UCSD-AML1 (cell line): Measurements from ENCODE around the gene EBI3.
"Not testable (repeated sequence)": the region's sequence is repeated elsewhere in the genome, so short reads cannot be mapped to it uniquely, and the experiment has no call there.

Experiments used
- DNase-seq: peaks from one replicate; lab custom pipeline; 2025; ENCODE audit not compliant: unreplicated experiment; lab: John Stamatoyannopoulos, UW

Gene EBI3

DNA sequence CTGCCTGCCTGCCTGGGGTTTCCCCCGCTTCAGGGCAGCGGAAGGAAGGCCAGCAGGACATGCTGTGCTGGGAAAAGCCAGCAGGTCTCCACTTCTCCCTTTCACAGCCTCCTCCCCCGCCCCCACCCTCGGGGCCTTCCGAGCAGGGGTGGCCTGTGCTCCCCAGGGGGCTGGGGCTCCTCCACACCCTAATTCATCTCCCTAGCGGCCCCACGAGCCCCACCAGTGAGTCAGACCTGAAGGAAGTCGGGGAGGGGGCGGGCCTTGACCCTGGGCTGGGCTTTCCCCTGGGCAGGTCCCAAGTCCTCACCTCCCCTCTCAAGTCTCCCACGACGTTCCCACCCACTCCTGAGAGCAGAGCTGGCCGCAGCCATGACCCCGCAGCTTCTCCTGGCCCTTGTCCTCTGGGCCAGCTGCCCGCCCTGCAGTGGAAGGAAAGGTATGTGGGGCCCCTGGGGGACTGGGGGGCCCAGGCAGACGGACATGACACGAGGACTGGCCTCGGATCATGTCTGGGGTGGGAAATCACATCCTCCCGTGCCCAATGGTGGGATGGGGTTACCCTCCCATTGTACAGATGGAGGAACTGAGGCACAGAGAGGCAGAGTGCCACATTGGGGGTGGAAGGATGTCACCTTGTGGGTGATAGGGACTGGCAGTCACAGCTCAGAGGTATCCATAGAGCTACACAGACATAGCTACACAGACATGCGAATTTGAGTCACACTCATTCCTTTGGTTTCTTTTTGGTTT, at the start of gene EBI3:
EBI3 (plus strand) TSS at position 345 of the 753 bp plus-strand sequence; CDS start at position 373, 28 bp downstream.
- peak; percentile 62 for DNase-seq

DNA sequence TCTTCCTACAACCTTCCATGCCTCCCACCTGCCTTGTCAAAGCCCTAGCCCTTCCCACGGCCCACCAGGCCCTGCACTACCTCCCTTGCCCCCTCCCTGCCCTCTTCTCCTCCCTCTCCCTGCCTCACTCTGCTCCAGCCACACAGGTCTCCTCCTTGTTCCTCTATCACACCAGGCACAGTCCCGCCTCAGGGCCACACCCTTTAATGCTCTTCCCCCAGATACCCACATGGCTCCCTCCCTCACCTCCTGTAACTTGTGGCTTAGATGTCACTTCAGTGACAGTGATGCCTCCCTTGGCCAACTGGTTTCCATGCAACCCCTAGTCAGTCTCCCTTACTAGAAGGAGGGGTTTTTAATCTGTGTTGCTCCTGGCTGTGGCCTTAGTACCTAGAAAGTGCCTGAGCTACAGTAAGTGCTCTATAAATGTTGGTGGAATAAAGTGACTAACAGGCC, 48.2 kb upstream of the EBI3 start:
- no peak for DNase-seq

DNA sequence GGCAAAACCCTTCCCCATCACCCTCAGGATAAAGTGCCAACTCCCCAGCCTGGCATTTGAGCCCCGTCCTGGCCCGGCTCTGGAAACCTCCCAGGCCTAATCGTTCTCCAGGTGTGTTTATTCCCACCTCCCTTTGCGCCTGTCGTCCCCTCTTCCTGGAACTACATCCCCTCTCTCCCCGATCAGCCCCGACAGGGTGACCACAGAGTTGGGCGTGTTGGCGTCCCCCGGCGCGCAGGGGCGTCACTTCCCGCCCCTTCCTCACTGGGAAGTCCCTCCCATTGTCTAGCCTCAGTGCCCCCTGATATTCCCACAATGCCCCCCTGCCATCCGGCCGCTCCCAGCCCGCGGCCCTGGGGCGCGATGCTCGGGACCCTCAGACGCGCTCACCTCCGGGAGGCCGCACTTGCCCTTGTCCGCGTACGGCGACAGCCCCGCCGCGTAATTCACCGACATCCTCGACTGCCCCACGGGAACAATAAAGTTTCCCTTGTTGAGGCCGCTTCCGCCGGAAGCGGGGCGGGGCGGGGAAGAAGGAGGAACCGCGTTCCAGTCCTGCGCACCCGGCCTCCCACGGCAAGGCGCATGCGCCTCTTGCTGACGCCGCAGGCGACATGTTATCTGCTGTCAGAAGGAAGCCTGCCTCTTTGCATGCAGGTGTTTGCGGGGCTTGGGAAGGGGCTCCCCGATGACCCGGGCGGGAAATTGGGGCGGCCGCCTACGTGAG, 47.1 kb upstream of the EBI3 start, which contains the start of the genes ANKRD24 and SIRT6:
ANKRD24 (plus strand) TSS at position 606 of the 727 bp plus-strand sequence. CDS start 3,737 bp downstream, outside the sequence.
SIRT6 (minus strand) TSS at position 480 of the 727 bp plus-strand sequence; CDS start at position 456, 24 bp downstream.
- DNase-seq, result peak; percentile 96

DNA sequence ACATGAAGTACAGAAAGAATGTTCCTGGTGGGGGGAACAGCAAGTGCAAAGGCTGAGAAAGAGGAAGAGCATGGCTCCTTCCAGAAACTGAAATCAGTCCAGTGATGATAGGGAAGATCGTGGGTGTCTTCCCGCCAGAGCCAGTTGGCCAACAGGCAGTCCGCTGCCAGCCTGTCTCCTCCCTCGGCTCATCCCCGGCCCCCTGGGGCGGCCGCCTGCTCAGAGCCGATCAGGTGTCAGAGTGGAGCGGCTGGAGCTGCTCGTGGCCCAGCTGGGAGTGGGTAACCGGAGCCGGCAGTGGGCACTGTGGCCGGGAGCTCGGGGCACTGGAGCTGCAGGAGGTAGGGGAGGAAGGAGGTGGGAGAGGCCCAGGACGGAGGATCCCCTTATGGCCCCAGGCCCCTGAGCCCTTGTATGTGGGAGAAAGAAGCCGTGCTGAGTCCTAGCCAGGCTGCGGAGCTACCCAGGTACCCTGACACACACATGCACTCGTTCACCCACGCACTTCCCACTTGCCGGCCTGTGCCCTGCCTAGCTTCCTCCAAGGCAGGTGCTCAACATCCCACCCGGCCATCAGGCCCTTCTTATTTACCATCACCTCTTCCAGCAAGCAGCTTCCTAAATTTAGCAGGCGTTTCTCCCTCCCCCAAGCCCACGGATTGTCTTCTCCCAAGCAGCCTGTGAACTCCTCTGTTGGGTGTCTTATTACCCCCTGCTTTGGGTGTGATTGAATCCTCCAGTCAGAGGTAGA, 45.2 kb upstream of the EBI3 start:
- no peak for DNase-seq

DNA sequence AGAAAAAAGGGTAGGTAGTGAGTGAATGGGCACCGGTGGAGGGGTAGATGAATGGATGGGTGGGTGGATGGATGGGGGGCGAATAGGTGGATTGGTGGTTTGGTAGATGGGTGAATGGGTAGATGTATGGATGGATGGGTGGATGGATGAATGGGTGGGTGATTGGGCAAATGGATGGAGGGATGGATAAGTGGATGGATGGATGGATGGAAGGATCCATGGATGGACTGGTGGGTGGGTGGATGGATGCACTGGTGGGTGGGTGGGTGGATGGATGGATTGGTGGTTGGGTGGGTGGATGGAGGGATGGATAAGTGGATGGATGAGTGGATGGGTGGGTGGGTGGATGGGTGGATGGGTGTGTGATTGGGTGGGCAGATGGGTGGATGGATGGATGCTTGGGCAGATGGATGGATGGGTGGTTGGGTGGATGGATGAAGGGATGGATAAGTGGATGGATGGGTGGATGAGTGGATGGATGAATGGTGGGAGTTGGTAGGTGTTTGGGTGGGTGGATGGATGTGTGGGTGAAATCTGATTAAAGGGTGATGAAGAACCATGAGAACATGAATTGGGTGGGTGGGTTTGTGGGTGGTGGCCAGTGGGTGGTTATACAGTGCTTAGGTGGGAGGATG, 44.5 kb upstream of the EBI3 start:
- DNase-seq, result no peak

DNA sequence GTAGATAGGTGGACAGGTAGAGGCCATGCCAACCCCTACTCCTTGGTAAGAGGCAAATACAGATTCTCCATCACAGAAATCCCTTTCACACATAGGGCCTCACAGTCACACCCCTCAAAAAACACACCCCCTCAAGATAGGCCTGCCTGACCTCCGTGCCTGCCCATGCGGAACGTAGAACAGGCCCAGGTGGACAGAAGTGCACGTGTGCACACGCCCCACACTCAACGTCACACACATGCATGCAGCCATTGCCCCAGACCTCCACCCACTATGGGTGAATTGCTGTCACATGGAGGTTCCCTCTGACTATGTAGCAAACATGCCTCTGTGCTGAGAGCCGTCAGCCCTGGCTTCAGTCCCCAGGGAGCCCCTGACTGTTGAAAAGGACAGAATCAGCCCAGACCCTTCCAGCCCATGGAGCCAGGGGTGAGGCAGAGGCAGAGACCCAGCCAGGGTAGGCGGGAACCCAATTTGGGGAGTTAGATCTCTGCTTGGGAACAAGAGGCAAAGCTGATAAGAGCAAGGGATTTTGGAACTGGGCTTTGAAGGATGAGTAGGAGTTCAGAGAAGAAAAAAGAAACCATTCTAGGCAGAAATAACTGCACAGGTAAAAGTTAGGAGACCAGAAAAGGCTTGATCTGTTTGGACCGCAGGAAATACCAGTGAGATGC, 43.8 kb upstream of the EBI3 start:
- DNase-seq, result no peak

DNA sequence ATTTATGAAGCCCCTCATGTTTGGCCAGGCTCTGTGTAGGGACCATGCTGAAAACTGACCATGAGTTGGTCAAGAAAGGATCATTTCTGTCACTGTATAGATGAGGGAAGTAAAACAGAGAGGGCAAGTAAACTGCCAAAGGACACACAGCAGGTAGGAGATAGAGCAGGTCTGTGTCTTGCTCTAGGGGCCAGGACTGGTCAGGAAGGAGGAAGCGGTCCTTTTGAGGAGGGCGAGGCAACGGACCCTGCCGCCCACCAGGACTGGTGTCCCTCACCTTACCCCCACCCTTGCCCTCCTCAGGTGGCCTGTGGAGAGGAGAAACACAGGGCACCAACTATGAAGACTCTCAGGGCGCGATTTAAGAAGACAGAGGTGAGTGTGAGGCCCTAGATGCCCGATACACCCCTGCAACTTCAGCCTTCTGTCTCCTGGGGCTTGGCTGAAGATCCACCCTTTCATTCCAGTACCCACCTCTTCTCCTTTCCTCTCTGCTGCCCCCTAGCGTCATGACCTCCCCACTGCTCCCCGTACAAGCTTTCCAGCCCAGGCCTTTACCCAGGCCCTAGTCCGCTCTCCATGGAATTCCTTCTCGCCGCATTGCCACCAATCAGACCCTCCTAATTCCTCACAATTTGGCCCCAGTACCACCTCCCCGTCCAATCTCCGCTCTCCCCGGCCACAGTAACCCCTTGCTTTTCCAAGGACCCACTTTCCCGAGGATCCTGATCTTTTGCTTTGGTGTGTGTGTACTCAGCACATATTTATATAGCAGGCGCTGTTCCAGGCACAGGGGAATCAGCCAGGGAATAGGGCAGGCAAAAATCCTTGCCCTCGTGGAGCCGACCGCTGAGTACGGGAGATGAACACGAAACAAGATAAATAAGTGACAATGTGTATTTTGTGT, 43.0 kb upstream of the EBI3 start:
- peak; percentile 73 for DNase-seq

DNA sequence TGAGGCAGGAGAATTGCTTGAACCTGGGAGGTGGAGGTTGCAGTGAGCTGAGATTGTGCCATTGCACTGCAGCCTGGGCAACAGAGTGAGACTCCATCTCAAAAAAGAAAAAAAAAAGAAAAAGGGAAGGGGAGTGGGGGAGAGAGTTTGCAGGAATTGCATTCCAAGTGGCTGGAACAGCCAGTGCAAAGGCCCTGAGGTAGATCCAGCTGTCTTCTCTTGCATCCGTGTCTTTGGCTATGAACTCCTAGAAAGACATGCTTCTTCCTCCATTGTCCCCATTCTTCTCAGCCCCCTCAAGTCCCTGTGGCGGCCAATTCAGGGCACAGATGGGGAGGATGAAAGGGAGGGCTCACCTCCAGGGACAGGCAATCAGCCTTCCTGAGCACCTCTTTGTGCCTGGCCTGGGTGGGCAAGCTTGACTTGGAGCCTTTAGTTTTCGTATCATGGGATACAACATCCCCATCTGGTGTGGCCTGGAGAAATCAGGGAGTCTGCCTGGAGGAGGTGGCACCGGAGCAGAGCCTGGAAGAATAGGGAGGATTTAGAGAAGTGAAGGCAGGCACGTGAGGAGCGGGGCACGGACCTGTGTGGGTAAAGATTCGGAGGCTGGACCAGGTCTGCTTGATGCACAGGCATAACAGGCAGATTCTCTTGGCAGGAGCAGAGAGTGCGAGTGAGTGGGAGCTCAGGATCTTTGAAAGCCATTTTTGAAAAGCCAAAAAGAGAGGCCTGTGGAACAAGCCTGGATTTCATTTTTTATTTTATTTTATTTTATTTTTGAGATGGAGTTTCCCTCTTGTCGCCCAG, 41.8 kb upstream of the EBI3 start:
- no peak for DNase-seq

DNA sequence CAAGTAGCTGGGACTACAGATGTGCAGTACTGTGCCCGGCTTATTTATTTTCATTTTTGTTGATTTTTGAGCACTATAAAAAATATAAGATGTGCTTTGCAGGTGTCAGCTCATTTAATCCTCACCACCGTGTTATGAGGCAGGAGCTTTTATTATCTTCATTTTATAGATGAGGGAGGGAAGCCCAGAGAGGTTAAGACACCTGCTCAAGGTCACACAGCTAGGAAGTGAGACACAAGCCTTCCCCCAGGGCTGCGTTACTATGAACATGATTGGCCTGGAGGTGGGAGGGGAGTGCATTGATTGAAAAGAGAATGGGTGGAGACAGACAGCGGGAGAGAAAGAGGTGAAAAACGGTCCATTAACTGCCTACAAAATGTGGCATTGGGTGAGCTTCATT, 39.7 kb upstream of the EBI3 start:
- no peak for DNase-seq

DNA sequence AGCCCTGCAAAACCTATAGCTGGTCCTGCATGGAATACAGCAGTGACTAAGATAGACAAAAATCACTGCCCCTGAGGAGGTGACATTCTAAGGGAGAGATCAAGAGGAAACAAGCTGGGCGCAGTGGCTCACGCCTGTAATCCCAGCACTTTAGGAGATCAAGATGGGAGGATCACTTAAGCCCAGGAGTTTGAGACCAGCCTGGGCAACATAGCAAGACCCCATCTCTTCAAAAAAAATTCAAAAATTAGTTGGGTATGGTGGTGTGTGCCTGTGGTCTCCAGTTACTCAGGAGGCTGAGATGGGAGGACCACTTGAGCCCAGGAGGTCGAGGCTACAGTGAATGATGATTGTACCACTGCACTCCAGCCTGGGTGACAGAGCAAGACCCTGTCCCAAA, 36.8 kb upstream of the EBI3 start:
- not testable (repeated sequence) for DNase-seq

DNA sequence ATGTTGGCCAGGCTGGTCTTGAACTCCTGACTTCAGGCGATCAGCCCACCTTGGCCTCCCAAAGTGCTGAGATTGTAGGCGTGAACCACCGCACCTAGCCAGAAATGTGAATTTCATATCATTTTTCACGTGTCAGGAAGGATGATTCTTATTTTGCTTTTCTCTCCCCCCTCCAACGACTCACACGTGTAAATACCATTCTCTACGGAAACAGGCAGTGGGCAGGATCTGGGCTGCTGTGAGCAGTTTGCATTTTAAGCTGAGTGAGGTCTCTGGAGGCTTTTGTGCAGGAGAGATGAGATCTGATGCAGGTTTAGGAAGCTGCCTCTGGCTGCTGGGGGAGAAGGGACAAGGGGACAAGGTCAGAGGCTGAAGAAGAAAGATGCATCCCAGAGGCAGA, 35.0 kb upstream of the EBI3 start:
- DNase-seq, result no peak

DNA sequence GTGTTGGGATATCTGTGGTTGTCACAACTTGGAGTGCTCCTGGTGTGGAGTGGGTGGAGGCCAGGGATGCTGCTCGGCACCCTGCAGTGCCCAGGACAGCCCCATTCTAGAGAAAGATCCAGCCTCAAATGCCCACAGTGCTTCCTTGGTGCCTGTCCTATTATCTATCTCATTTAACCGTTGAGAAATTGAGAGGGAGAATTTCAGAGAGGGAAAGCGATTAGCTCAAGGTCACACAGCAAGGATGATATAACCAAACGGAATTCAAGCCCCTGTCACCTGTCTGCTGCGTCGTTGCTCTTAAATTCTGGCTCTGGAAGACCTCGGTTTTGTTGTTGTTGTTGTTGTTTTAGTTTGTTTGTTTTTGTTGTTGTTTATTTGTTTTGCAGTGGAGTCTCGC, 33.3 kb upstream of the EBI3 start:
- no peak for DNase-seq

DNA sequence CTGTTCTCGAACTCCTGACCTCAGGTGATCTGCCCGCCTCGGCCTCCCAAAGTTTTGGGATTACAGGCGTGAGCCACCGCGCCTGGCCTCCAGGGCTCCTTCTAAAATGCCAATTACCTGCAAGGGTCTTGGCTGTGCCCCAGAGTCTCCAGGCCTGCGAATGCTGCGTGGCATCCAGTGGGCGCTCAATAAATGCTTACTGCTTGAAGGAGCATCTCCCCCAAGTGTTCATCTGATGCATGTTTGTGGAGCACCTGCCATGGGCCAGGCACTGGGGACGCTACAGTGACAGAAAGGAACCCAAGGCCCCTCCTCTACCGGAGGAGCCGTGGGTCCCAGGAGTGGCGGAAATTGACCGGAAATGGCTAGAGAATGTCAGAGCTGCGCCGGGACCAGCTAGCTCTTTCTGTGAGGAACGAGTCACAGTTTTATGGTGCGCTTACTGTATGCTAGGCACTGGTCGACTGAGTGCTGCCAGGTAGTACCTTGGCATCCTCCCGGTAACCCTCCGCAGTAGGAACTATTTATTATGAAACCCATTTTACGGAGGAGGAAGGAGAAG, 32.7 kb upstream of the EBI3 start:
- no peak for DNase-seq

DNA sequence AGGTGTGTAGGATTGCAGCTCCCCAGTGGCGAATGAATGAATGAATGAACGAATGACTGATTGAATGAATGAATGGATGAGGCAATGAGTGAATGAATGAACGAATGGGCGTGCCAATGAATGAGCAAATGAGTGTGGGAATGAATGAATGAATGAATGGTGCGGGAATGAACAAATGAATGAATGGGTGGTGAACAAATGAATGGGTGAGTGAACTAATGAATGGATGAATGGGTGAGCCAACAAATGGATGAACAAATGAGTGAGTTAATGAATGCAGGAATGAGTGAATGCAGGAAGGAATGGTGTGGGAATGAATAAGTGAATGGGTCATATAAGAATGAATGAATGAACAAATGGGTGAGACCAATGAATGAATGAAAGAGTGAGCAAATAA, 32.1 kb upstream of the EBI3 start:
- DNase-seq, result no peak

DNA sequence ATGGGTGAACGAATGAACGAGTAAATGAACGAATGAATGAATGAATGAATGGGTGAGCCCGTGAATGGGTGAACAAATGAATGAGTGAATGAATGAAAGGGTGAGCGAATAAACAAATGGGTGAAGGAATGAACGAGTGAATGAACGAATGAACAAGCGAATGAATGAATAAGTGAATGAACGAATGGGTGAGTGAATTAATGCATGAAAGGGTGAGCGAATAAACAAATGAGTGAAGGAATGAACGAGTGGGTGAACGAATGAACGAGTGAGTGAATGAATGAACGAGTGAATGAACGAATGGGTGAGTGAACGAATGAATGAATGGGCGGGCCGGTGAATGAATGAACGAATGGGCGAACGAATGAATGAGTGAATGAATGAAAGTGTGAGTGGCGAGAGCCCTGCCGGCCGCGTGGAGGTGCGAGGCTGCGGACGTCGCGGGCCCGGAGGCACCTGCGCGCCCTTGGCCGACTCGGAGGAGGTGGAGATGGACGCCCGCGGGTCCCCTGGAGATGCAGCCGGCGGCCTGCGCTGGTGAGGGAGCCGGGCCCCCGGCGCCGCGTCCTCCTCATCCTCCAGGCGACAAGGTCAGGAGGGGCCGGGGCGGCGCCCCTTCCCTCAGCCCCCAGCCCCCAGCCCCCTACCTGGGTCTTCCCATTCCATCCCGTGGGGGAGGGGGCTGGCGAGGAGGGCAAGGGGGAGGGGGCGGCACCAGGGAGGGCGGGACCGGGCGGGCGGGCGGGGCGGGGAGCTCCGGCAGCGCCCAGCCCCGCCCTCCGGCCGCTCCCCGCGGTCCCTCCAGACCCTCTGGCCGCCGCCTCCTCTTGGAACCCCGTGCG, 31.5 kb upstream of the EBI3 start:
- DNase-seq, result no peak

DNA sequence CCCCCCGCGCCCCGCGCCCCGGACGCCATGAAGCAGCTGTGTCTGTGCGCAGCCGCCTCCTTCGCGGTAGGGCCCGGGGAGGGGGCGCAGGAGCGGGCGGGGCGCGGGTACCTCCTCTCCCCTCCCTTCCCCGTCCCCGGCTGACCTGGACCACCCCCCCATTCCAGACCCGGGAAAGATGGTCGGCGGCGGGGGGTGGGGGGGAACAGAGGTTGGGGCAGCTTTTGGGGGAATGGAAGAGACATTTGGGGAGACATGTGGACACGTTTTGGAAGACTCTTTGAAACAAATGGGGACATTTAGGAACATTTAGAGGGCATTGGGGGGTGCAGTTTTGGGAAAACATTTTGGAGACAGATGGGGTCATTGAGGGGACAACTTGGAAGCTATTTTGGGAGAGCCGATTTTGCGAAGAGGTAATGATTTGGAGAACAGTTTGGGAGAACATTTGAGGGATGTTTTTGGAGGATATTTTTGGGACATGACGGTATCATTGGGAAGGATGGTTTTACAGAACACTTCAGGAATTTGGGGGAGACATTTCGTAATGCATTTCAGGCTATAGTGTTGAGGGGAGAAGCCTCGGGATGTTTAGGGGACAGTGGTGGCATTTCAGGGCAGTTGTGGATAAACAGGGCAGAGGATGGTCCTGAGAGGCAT, 30.7 kb upstream of the EBI3 start:
- DNase-seq, result no peak
